Kidney (tissue), 14 donors: ENCODE measurements around the gene SYCE1L. TPM values are rescaled to one million over a fixed set of nuclear protein-coding genes. Genes with fewer than 3 reads are reported as not detected.

ENCODE experiments used
- DNase-seq, 5 donors: peaks; one replicate each; pipeline ENCODE4 v3.0.0-alpha.2; 2013 to 2020
- FAIRE-seq: peaks from 2 replicates; lab custom pipeline; 2012; peaks lifted over from hg19 to GRCh38; lab: Jason Lieb, UNC
- H3K27ac ChIP-seq, 2 donors: one replicate each; pipeline ENCODE4 v1.7.0; 2013; ENCODE audit warnings: low read depth in 2 of 2, low read length in 2 of 2, inconsistent platforms in 1 of 2
- H3K27me3 ChIP-seq: one replicate; pipeline ENCODE4 v1.7.1; 2013; ENCODE audit warnings: low read length, inconsistent platforms; ENCODE audit not compliant: control insufficient read depth, insufficient read depth
- H3K36me3 ChIP-seq, 3 donors: one replicate each; pipeline versions ENCODE4 v1.7.0 to v1.7.1; 2013; ENCODE audit warnings: low read length in 3 of 3, control low read depth in 1 of 3, inconsistent platforms in 1 of 3; ENCODE audit not compliant: insufficient read depth in 3 of 3, control insufficient read depth in 2 of 3
- H3K4me1 ChIP-seq, 3 donors: one replicate each; pipeline versions ENCODE4 v1.7.0 to v1.7.1; 2013; ENCODE audit warnings: low read length in 3 of 3, inconsistent platforms in 1 of 3, low read depth in 1 of 3; ENCODE audit not compliant: control insufficient read depth in 2 of 3, insufficient read depth in 2 of 3
- H3K4me3 ChIP-seq, 3 donors: one replicate each; pipeline versions ENCODE4 v1.7.0 to v1.8.1; 2013; ENCODE audit warnings: low read length in 3 of 3, control low read depth in 1 of 3, inconsistent platforms in 1 of 3
- H3K9ac ChIP-seq, 3 donors: one replicate each; pipeline versions ENCODE4 v1.7.0 to v1.7.1; 2013; ENCODE audit warnings: low read length in 3 of 3, control low read depth in 1 of 3, inconsistent platforms in 1 of 3
- H3K9me3 ChIP-seq, 3 donors: one replicate each; pipeline versions ENCODE4 v1.7.0 to v1.7.1; 2013; ENCODE audit warnings: low read length in 3 of 3, control low read depth in 1 of 3, inconsistent platforms in 1 of 3; ENCODE audit not compliant: control insufficient read depth in 2 of 3, insufficient read depth in 1 of 3
- intact Hi-C: fragments of 100-400 bp; cut with DNase I; formaldehyde crosslinking; loops from one replicate; pipeline ENCODE4 v1.11.1; 2022
- polyA plus RNA-seq: library from polyadenylated mRNA; stranded (reverse); fragments of 350-450 nt; fragmentation: Illumina TruSeq; extraction: RNeasy Lipid Tissue Mini Kit (QIAGEN cat#74804); gene quantifications from one replicate; pipeline ENCODE4 v1.2.3, GENCODE V29; 2014; ENCODE audit warnings: low read depth, low replicate concordance; ENCODE audit not compliant: insufficient read depth
- total RNA-seq: library from RNA; stranded (reverse); fragmentation: NEBNext Ultra II Directional; extraction: Animal tissue kit (Norgen Biotek cat#: 25700); gene quantifications from one replicate; pipeline ENCODE4 v1.2.1, GENCODE V29; 2021
- TF ChIP-seq, protein P1 (sequence below): IDR thresholded peaks from 3 replicates; pipeline ENCODE4 v1.5.1; 2012; ENCODE audit warnings: mild to moderate bottlenecking, moderate library complexity, borderline replicate concordance; ENCODE audit not compliant: insufficient read depth; ENCODE audit errors: extremely low read depth
- donor health status: control.
- donor health status: control.
- donor health status: control.
- donor health status: control.
- donor health status: control.
- donor health status: DM: yes; HTN: yes; CAD: no.
- donor health status: Normal renal cell carcinoma (clear cell type).

SYCE1L gene
- total and polyA plus RNA-seq, 2 donors from 2014 or later = 7.1 to 9.7 TPM

DNA sequence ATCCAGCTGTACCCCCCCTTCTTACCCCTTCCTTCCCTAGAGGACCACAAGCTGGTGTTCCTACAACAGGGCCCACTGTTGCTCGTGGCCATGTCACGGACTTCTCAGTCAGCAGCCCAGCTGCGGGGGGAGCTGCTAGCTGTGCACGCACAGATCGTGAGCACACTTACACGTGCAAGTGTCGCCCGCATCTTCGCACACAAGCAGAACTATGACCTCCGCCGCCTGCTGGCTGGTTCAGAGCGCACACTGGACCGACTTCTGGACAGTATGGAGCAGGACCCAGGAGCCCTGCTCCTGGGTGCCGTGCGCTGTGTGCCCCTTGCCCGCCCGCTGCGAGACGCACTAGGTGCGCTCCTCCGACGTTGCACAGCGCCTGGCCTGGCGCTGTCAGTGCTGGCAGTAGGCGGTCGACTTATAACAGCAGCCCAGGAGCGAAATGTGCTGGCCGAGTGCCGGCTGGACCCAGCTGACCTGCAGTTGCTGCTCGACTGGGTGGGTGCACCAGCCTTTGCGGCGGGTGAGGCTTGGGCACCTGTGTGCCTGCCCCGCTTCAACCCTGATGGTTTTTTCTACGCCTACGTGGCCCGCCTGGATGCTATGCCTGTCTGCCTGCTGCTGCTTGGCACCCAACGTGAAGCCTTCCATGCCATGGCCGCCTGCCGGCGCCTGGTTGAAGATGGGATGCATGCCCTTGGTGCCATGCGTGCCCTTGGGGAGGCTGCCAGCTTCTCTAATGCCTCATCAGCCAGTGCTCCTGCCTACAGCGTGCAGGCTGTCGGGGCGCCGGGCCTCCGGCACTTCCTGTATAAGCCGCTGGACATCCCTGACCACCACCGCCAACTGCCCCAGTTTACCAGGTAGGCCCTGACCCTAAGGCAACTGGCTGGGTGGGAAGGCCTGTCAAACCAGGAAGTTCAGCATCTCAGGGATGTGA, 4.6 kb upstream of the SYCE1L start:
- DNase-seq (peak in 1 of 5 donors; percentile 75), FAIRE-seq (no peak)
- H3K27me3 ChIP-seq = no peaks in the 10 kb centered on the region
- H3K27ac ChIP-seq = no peak overlapping the region
- intact Hi-C loops = no loop called here
- no peak overlapping the region for H3K9ac ChIP-seq
- TF ChIP-seq, protein P1, sequence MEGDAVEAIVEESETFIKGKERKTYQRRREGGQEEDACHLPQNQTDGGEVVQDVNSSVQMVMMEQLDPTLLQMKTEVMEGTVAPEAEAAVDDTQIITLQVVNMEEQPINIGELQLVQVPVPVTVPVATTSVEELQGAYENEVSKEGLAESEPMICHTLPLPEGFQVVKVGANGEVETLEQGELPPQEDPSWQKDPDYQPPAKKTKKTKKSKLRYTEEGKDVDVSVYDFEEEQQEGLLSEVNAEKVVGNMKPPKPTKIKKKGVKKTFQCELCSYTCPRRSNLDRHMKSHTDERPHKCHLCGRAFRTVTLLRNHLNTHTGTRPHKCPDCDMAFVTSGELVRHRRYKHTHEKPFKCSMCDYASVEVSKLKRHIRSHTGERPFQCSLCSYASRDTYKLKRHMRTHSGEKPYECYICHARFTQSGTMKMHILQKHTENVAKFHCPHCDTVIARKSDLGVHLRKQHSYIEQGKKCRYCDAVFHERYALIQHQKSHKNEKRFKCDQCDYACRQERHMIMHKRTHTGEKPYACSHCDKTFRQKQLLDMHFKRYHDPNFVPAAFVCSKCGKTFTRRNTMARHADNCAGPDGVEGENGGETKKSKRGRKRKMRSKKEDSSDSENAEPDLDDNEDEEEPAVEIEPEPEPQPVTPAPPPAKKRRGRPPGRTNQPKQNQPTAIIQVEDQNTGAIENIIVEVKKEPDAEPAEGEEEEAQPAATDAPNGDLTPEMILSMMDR = no peak
- H3K4me1 ChIP-seq = peaks cover 0 to 11% (median 9%) of the 10 kb centered on the region in 3 donors
- H3K9me3 ChIP-seq = no peaks in the 10 kb centered on the region
- peaks cover 2 to 26% (median 24%) of the 10 kb centered on the region in 3 donors for H3K36me3 ChIP-seq
- no peak overlapping the region for H3K4me3 ChIP-seq

- H3K4me3 ChIP-seq = no peak overlapping the region
- FAIRE-seq (no peak), DNase-seq (no peak)
- peaks cover 0 to 11% (median 9%) of the 10 kb centered on the region in 3 donors for H3K4me1 ChIP-seq
- no peaks in the 10 kb centered on the region for H3K27me3 ChIP-seq
- intact Hi-C loops = no loop called here
- H3K9ac ChIP-seq = no peak overlapping the region
- H3K36me3 ChIP-seq = peaks cover 2 to 26% (median 24%) of the 10 kb centered on the region in 3 donors
- TF ChIP-seq, protein P1 = no peak
- no peaks in the 10 kb centered on the region for H3K9me3 ChIP-seq
- H3K27ac ChIP-seq = no peak overlapping the region
Observed at GRCh38 chr16:77195411-77195810, 3.8 kb upstream of the SYCE1L start.

GRCh38 chr16:77197747-77198146, 1.5 kb upstream of the SYCE1L start:
- H3K4me3 ChIP-seq = no peak overlapping the region
- TF ChIP-seq, protein P1 = no peak
- FAIRE-seq (no peak), DNase-seq (no peak)
- peaks cover 2 to 26% (median 24%) of the 10 kb centered on the region in 3 donors for H3K36me3 ChIP-seq
- H3K9me3 ChIP-seq = no peaks in the 10 kb centered on the region
- intact Hi-C loops = no loop called here
- H3K9ac ChIP-seq = no peak overlapping the region
- no peaks in the 10 kb centered on the region for H3K27me3 ChIP-seq
- H3K4me1 ChIP-seq = no peaks in the 10 kb centered on the region
- H3K27ac ChIP-seq = no peak overlapping the region
